GM12878 (cell line): ENCODE data around the gene TDRD10. TPM values are rescaled to one million over a fixed set of nuclear protein-coding genes. Genes with fewer than 3 reads are reported as not detected.

Source experiments
- CREB1 ChIP-seq: IDR thresholded peaks from 2 replicates; pipeline ENCODE4 v1.6.1; 2012; ENCODE audit warnings: low read depth, mild to moderate bottlenecking, inconsistent platforms
- CREM ChIP-seq: IDR thresholded peaks from 2 replicates; pipeline ENCODE4 v1.6.1; 2014; ENCODE audit warnings: antibody characterized with exemption, low read depth
- FOXM1 ChIP-seq: IDR thresholded peaks from 2 replicates; pipeline ENCODE4 v1.6.1; 2012; ENCODE audit warnings: low read depth, mild to moderate bottlenecking, inconsistent platforms, low read length, moderate library complexity
- HDGF ChIP-seq: fragments of 450-650 bp; IDR thresholded peaks from 2 replicates; pipeline ENCODE4 v1.6.1; 2016; ENCODE audit warnings: antibody characterized with exemption
- IKZF2 ChIP-seq, 2 experiments: fragments of 450-650 bp; IDR thresholded peaks; 2 replicates each; pipeline ENCODE4 v1.6.1; 2017; ENCODE audit warnings: mild to moderate bottlenecking in 2 of 2, moderate library complexity in 2 of 2
- MLLT1 ChIP-seq: fragments of 450-650 bp; IDR thresholded peaks from 2 replicates; pipeline ENCODE4 v1.6.1; 2016; ENCODE audit warnings: mild to moderate bottlenecking
- MTA3 ChIP-seq: IDR thresholded peaks from 2 replicates; pipeline ENCODE4 v1.6.1; 2012; ENCODE audit warnings: low read length, inconsistent platforms, borderline replicate concordance
- NFYA ChIP-seq: IDR thresholded peaks from 2 replicates; pipeline ENCODE4 v1.6.1; 2011; ENCODE audit warnings: low read depth, mild to moderate bottlenecking, low read length, improper control_type of control experiment, borderline replicate concordance
- POLR2A ChIP-seq: IDR thresholded peaks from 2 replicates; pipeline ENCODE4 v1.6.1; 2011; ENCODE audit warnings: low read depth, mild to moderate bottlenecking, low read length
- RAD51 ChIP-seq: fragments of 450-650 bp; IDR thresholded peaks from 2 replicates; pipeline ENCODE4 v1.6.1; 2016; ENCODE audit warnings: moderate library complexity, mild to moderate bottlenecking, inconsistent platforms
- RB1 ChIP-seq: fragments of 450-650 bp; formaldehyde crosslinking; IDR thresholded peaks from 2 replicates; pipeline ENCODE4 v1.6.1; 2017; ENCODE audit warnings: mild to moderate bottlenecking, borderline replicate concordance
- RCOR1 ChIP-seq: conservative IDR thresholded peaks from 2 replicates; pipeline ENCODE4 v1.6.1; 2012; ENCODE audit warnings: low read depth, low read length, improper control_type of control experiment
- RELB ChIP-seq: fragments of 450-650 bp; IDR thresholded peaks from 2 replicates; pipeline ENCODE4 v1.6.1; 2017; ENCODE audit warnings: low read depth, mild to moderate bottlenecking, moderate library complexity
- SUPT20H ChIP-seq: IDR thresholded peaks from 2 replicates; pipeline ENCODE4 v1.6.1; 2011; ENCODE audit warnings: low read depth, mild to moderate bottlenecking, low read length, moderate library complexity, borderline replicate concordance; ENCODE audit not compliant: control insufficient read depth
- TAF1 ChIP-seq: IDR thresholded peaks from 2 replicates; pipeline ENCODE4 v1.6.1; 2011; ENCODE audit warnings: mild to moderate bottlenecking, low read depth, low read length, borderline replicate concordance
- ZNF274 ChIP-seq: IDR thresholded peaks from one replicate; pipeline ENCODE4 v1.8.0; 2011; ENCODE audit not compliant: insufficient read length, insufficient read depth
- polyA plus RNA-seq, 11 experiments: library from polyadenylated mRNA; depleted of rRNA in 4 of 11; unstranded in 6 of 11; stranded (reverse) in 5 of 11; fragments of >200 nt; fragmentation: Nextera tagmentation in 4 of 11; fragmentation: Illumina TruSeq in 1 of 11; extraction: Ambion mirVana in 4 of 11; extraction: Trizol in 1 of 11; gene quantifications; 1 replicate in 1 of 11; 2 replicates in 10 of 11; pipeline versions ENCODE4 v1.2.1 to v1.2.3, GENCODE V29; 2011 to 2016; ENCODE audit warnings: inconsistent platforms in 2 of 11, missing spikeins in 2 of 11, low read depth in 1 of 11
- total RNA-seq, 4 experiments: library from RNA; depleted of rRNA in 3 of 4; stranded (reverse); fragments of >200 nt in 3 of 4; fragmentation: Illumina TruSeq in 1 of 4; extraction: Trizol in 1 of 4; gene quantifications; 2 replicates each; pipeline versions ENCODE4 v1.2.1 to v1.2.3, GENCODE V29; 2013 to 2021
- TF ChIP-seq, protein P1 (sequence below): fragments of 450-650 bp; IDR thresholded peaks from 2 replicates; pipeline ENCODE4 v1.6.1; 2017; ENCODE audit warnings: mild to moderate bottlenecking, moderate library complexity
- TF ChIP-seq, protein P2 (sequence below): fragments of 150-350 bp; IDR thresholded peaks from 2 replicates; pipeline ENCODE4 v1.6.1; 2016; ENCODE audit warnings: low read depth, low read length

Gene TDRD10
- total and polyA plus RNA-seq, 10 of the 15 experiments (the other 5 are each of a cell fraction or from before 2014, with no cell fraction given): not detected

DNA sequence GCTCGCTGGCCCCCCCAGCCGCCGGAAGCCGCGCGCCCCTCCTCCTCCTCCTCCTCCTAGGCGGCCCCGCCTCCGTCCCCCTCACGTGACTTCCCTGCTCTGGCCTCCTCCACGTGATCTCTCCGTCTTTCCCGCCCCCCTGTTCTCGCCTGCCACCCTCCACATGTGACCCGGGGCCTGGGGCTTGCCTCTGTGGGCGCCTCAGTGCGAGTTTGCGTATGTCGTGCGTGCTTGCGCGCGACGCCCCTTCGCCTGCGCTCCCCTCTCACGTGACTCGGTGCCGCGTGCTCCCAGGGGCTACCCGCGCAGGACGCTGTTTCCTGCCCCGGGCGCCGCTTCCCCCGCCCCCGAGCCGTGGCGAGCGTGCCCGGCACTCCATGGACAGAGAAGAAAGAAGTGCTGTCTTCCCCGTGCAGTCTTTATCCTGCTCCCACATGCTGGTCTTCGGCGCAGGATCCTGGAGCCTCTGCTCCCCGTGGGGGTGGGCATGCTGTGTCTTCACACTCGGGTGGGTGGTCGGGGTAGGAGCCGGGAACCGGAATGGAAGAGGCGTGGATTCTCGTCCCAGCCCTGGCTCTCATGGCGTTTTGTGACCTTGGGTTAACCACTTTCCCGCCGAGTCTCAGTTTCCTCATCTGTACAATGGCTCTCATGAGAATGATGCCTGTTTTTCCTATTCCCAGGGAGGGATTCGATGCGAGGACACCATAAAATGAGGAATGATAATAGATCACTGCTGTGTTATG, 56.9 kb downstream of the TDRD10 start (continued):
- TF ChIP-seq, protein P1, sequence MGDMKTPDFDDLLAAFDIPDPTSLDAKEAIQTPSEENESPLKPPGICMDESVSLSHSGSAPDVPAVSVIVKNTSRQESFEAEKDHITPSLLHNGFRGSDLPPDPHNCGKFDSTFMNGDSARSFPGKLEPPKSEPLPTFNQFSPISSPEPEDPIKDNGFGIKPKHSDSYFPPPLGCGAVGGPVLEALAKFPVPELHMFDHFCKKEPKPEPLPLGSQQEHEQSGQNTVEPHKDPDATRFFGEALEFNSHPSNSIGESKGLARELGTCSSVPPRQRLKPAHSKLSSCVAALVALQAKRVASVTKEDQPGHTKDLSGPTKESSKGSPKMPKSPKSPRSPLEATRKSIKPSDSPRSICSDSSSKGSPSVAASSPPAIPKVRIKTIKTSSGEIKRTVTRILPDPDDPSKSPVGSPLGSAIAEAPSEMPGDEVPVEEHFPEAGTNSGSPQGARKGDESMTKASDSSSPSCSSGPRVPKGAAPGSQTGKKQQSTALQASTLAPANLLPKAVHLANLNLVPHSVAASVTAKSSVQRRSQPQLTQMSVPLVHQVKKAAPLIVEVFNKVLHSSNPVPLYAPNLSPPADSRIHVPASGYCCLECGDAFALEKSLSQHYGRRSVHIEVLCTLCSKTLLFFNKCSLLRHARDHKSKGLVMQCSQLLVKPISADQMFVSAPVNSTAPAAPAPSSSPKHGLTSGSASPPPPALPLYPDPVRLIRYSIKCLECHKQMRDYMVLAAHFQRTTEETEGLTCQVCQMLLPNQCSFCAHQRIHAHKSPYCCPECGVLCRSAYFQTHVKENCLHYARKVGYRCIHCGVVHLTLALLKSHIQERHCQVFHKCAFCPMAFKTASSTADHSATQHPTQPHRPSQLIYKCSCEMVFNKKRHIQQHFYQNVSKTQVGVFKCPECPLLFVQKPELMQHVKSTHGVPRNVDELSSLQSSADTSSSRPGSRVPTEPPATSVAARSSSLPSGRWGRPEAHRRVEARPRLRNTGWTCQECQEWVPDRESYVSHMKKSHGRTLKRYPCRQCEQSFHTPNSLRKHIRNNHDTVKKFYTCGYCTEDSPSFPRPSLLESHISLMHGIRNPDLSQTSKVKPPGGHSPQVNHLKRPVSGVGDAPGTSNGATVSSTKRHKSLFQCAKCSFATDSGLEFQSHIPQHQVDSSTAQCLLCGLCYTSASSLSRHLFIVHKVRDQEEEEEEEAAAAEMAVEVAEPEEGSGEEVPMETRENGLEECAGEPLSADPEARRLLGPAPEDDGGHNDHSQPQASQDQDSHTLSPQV: no peak
- TF ChIP-seq CREB1 (peak; percentile 92), SUPT20H (no peak), RAD51 (peak; percentile 100), NFYA (no peak), RCOR1 (no peak), ZNF274 (no peak), RELB (peak; percentile 77; the same call in 1 of the 2 replicates), TAF1 (0 out of 2 replicates have a peak, but pooled peaks have one; percentile 10), IKZF2 (IDR thresholded peaks at IDR 0.05) (peak; percentile 68 to 75), MLLT1 (no peak), MTA3 (no peak), CREM (peak; percentile 94), HDGF (peak; percentile 98), POLR2A (peak; percentile 77), RB1 (peak; percentile 88; the same call in 1 of the 2 replicates), FOXM1 (no peak)
- TF ChIP-seq, protein P2, sequence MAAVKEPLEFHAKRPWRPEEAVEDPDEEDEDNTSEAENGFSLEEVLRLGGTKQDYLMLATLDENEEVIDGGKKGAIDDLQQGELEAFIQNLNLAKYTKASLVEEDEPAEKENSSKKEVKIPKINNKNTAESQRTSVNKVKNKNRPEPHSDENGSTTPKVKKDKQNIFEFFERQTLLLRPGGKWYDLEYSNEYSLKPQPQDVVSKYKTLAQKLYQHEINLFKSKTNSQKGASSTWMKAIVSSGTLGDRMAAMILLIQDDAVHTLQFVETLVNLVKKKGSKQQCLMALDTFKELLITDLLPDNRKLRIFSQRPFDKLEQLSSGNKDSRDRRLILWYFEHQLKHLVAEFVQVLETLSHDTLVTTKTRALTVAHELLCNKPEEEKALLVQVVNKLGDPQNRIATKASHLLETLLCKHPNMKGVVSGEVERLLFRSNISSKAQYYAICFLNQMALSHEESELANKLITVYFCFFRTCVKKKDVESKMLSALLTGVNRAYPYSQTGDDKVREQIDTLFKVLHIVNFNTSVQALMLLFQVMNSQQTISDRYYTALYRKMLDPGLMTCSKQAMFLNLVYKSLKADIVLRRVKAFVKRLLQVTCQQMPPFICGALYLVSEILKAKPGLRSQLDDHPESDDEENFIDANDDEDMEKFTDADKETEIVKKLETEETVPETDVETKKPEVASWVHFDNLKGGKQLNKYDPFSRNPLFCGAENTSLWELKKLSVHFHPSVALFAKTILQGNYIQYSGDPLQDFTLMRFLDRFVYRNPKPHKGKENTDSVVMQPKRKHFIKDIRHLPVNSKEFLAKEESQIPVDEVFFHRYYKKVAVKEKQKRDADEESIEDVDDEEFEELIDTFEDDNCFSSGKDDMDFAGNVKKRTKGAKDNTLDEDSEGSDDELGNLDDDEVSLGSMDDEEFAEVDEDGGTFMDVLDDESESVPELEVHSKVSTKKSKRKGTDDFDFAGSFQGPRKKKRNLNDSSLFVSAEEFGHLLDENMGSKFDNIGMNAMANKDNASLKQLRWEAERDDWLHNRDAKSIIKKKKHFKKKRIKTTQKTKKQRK: no peak
